CD4-positive, alpha-beta T cell (primary cell): Measurements from ENCODE around the gene ALPG. TPM values are rescaled to one million over a fixed set of nuclear protein-coding genes. Genes with fewer than 3 reads are reported as not detected.
"Not testable (repeated sequence)": the region's sequence is repeated elsewhere in the genome, so short reads cannot be mapped to it uniquely, and the experiment has no call there.

ENCODE experiments used
- ATAC-seq: fragments of 200-7000 bp; cut with Tn5 transposase; one replicate; pipeline ENCODE4 v1.10.0; 2022; ENCODE audit warnings: mild to moderate bottlenecking; ENCODE audit not compliant: poor library complexity
- CTCF ChIA-PET: fragments of 350-600 bp; sonication (Branson Sonifier 250); formaldehyde crosslinking; loops from one replicate; lab custom pipeline; 2021; ENCODE audit warnings: antibody characterized with exemption, inconsistent platforms; lab: Charles Lee
- POLR2A ChIA-PET: fragments of 350-600 bp; sonication (Branson Sonifier 250); formaldehyde crosslinking; loops from one replicate; lab custom pipeline; 2021; ENCODE audit warnings: antibody characterized with exemption, inconsistent platforms; lab: Charles Lee
- DNase-seq, 14 experiments: peaks; one replicate each; pipeline ENCODE4 v3.0.0-alpha.2; 2013 to 2020; ENCODE audit warnings: mixed read lengths in 2 of 14
- H3K27ac ChIP-seq, 2 donors: one replicate each; pipeline versions ENCODE4 v1.5.1 to v1.7.0; 2013; ENCODE audit warnings: low read length in 2 of 2, low read depth in 1 of 2, mild to moderate bottlenecking in 1 of 2
- H3K27me3 ChIP-seq, 2 experiments: 1 replicate in 1 of 2; 2 replicates in 1 of 2; pipeline versions ENCODE4 v1.6.1 to v1.7.0; 2013; ENCODE audit warnings: low read length in 2 of 2, control low read depth in 1 of 2, mild to moderate bottlenecking in 1 of 2, moderate library complexity in 1 of 2; ENCODE audit not compliant: insufficient read depth in 2 of 2, control insufficient read depth in 1 of 2
- H3K36me3 ChIP-seq: one replicate; pipeline ENCODE4 v1.6.1; 2013; ENCODE audit warnings: low read length, control low read depth; ENCODE audit not compliant: insufficient read depth
- H3K4me1 ChIP-seq: one replicate; pipeline ENCODE4 v1.6.1; 2013; ENCODE audit warnings: low read length, control low read depth; ENCODE audit not compliant: insufficient read depth
- H3K4me3 ChIP-seq: one replicate; pipeline ENCODE4 v1.5.1; 2013; ENCODE audit warnings: mild to moderate bottlenecking, low read length, moderate library complexity
- H3K9me3 ChIP-seq, 2 experiments: 1 replicate in 1 of 2; 2 replicates in 1 of 2; pipeline versions ENCODE4 v1.6.1 to v1.7.0; 2013; ENCODE audit warnings: low read length in 2 of 2, mild to moderate bottlenecking in 2 of 2, control low read depth in 1 of 2, moderate library complexity in 1 of 2; ENCODE audit not compliant: control insufficient read depth in 1 of 2, insufficient read depth in 1 of 2
- H3K27ac Mint-ChIP-seq: one replicate; pipeline ENCODE4 v1.8.0; 2020; ENCODE audit warnings: mixed read lengths
- H3K27me3 Mint-ChIP-seq: one replicate; pipeline ENCODE4 v1.8.0; 2021; ENCODE audit warnings: mixed read lengths
- H3K36me3 Mint-ChIP-seq: one replicate; pipeline ENCODE4 v1.8.0; 2021; ENCODE audit warnings: low read depth, mixed read lengths
- H3K4me1 Mint-ChIP-seq: one replicate; pipeline ENCODE4 v1.8.0; 2021; ENCODE audit warnings: low read depth, mixed read lengths
- H3K4me3 Mint-ChIP-seq: one replicate; pipeline ENCODE4 v1.8.0; 2020; ENCODE audit warnings: mild to moderate bottlenecking, mixed read lengths
- H3K9me3 Mint-ChIP-seq: one replicate; pipeline ENCODE4 v1.8.0; 2020; ENCODE audit warnings: mixed read lengths
- intact Hi-C, 2 experiments: fragments of 100-400 bp; cut with DNase I in 1 of 2; cut with micrococcal nuclease in 1 of 2; formaldehyde crosslinking; loops; one replicate each; pipeline versions ENCODE4 v1.15.1 to v1.9.0; 2023 to 2025; cut with DNase I, micrococcal nuclease
- total RNA-seq, 174 experiments: library from RNA in 2 of 174; stranded (reverse) in 2 of 174; gene quantifications; one replicate each; pipeline ENCODE4 v1.2.3 and lab custom pipeline; 2021 to 2026
- TF ChIP-seq, protein P1 (sequence below): fragments of 200-600 bp; IDR thresholded peaks from one replicate; pipeline ENCODE4 v1.8.0; 2022; ENCODE audit warnings: antibody characterized with exemption, mild to moderate bottlenecking

ALPG gene
- total RNA-seq, 2 experiments from 2014 or later: not detected

DNA sequence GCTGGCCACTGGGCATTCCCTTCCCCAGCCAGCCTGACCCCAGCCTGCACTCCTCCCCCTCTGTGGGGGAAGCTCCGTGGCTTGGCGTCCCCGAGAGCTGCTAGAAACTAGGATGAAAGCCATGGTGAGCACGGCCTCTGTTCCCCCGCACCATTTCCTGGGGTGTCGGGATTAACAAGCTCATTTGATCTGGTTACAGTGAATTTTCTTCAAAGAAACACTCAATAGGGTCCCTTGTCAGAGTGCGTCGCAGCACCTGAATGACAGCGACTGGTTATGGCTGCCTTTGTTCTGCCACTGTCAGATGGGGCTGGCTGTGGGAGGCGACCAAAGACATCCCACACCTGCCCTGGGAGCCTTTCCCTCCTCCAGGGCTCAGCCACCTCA is 41.7 kb downstream of the ALPG start:
- Mint-ChIP-seq H3K4me3 (no peak overlapping the region), H3K27ac (no peak overlapping the region), H3K27me3 (no peaks in the 10 kb centered on the region), H3K9me3 (no peaks in the 10 kb centered on the region), H3K36me3 (no peaks in the 10 kb centered on the region), H3K4me1 (no peaks in the 10 kb centered on the region)
- intact Hi-C loops: loop anchor here in 1 of 2 experiments (10.0 kb wide), 1 partner anchor 113 kb away; no protein-coding TSS in a partner anchor
- DNase-seq: no peak
- H3K9me3 ChIP-seq: no peaks in the 10 kb centered on the region
- no peaks in the 10 kb centered on the region for H3K4me1 ChIP-seq
- H3K27ac ChIP-seq: no peak overlapping the region
- CTCF ChIA-PET: no interaction called here
- H3K4me3 ChIP-seq: no peak overlapping the region
- POLR2A ChIA-PET: no interaction called here
- ATAC-seq: no peak
- no peaks in the 10 kb centered on the region for H3K36me3 ChIP-seq
- TF ChIP-seq, protein P1, sequence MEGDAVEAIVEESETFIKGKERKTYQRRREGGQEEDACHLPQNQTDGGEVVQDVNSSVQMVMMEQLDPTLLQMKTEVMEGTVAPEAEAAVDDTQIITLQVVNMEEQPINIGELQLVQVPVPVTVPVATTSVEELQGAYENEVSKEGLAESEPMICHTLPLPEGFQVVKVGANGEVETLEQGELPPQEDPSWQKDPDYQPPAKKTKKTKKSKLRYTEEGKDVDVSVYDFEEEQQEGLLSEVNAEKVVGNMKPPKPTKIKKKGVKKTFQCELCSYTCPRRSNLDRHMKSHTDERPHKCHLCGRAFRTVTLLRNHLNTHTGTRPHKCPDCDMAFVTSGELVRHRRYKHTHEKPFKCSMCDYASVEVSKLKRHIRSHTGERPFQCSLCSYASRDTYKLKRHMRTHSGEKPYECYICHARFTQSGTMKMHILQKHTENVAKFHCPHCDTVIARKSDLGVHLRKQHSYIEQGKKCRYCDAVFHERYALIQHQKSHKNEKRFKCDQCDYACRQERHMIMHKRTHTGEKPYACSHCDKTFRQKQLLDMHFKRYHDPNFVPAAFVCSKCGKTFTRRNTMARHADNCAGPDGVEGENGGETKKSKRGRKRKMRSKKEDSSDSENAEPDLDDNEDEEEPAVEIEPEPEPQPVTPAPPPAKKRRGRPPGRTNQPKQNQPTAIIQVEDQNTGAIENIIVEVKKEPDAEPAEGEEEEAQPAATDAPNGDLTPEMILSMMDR: no peak
- H3K27me3 ChIP-seq: no peaks in the 10 kb centered on the region

DNA sequence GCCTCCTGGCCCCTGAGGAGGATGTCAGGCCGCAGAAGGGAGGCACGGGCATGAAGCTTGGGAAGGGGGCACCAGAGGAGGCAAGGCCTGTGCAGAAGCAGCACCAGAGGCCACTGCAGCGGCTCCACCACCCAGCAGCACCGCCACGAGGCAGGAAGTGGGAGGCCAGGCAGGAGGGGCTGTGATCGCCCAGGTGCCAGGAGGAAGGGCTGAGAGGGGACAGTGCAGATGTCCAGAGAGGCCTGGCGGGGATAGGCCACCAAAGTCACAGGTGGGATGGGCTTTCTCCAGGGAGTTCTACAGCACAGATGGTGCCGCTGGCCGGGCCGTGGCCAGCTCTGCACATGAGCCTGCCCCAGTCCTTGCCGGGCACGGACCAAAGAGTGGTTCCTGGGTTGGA is 43.3 kb downstream of the ALPG start:
- Histone ChIP-seq H3K4me3 (no peak overlapping the region), H3K9me3 (no peaks in the 10 kb centered on the region), H3K36me3 (no peaks in the 10 kb centered on the region), H3K4me1 (no peaks in the 10 kb centered on the region), H3K27ac (no peak overlapping the region), H3K27me3 (no peaks in the 10 kb centered on the region)
- Mint-ChIP-seq H3K36me3 (no peaks in the 10 kb centered on the region), H3K9me3 (no peaks in the 10 kb centered on the region), H3K27me3 (no peaks in the 10 kb centered on the region), H3K4me1 (no peaks in the 10 kb centered on the region), H3K4me3 (no peak overlapping the region), H3K27ac (no peak overlapping the region)
- TF ChIP-seq, protein P1: no peak
- intact Hi-C loops: loop anchor here in 1 of 2 experiments (10.0 kb wide), 1 partner anchor 115 kb away; no protein-coding TSS in a partner anchor
- CTCF ChIA-PET: no interaction called here
- POLR2A ChIA-PET: no interaction called here
- DNase-seq (no peak), ATAC-seq (no peak)

DNA sequence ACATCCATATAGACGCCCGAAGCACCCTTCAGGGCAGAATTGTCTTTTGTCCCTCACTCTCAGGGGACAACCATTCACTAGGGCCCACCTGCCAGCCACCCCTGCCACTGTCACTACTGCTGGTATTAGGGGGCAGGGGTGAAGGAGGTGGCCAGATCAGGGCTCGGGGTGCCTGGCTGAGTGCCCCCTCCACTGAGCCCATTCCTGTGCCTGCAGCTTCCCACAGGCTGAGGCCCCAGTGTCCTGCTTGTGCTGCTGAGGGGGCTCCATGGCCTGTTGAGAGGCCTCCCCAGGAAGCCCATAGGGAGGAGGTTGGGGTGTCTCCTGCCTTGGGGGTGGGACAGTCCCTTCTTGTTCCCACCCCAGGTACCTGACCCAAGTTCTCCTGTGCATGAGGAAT is 45.0 kb downstream of the ALPG start:
- CTCF ChIA-PET, POLR2A ChIA-PET, H3K4me1 Mint-ChIP-seq: not testable (repeated sequence)

DNA sequence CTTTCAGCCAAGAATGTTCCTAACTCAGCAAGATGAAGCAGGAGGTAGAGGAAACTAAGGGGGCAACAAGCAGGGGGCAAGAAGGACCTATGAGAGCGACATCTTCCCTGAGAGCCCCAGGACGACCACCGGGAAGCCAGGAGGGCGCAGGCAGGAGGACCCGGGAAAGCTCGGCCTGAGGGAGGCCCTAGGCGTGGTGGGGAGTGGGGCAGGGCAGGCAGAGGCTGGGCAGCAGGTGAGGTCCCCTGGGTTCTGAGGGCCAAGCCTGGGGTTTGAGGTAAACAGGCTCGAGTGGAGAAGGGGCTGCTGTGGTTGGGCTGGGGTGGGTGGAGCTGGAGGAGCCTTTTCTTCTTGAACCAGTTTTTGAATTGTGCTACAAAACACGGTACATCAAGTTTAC is 48.0 kb downstream of the ALPG start:
- no peaks in the 10 kb centered on the region for H3K9me3 ChIP-seq
- ChIA-PET POLR2A (no interaction called here), CTCF (no interaction called here)
- H3K4me3 ChIP-seq: no peak overlapping the region
- Mint-ChIP-seq H3K36me3 (no peaks in the 10 kb centered on the region), H3K4me1 (no peaks in the 10 kb centered on the region), H3K9me3 (no peaks in the 10 kb centered on the region), H3K4me3 (no peak overlapping the region), H3K27ac (no peak overlapping the region), H3K27me3 (peaks cover 7% of the 10 kb centered on the region)
- TF ChIP-seq, protein P1: no peak
- H3K27ac ChIP-seq: no peak overlapping the region
- no peaks in the 10 kb centered on the region for H3K36me3 ChIP-seq
- peaks cover 0 to 4% of the 10 kb centered on the region in 2 experiments for H3K27me3 ChIP-seq
- intact Hi-C loops: no loop called here
- no peaks in the 10 kb centered on the region for H3K4me1 ChIP-seq
- no peak for DNase-seq
- no peak for ATAC-seq

More for the DNA sequence above, 45.0 kb downstream of the ALPG start:
- H3K4me3 ChIP-seq, H3K4me1 ChIP-seq, H3K9me3 Mint-ChIP-seq, H3K27ac Mint-ChIP-seq, H3K9me3 ChIP-seq, H3K4me3 Mint-ChIP-seq, H3K36me3 ChIP-seq, DNase-seq, intact Hi-C loops, H3K27me3 Mint-ChIP-seq, ATAC-seq, H3K27me3 ChIP-seq, H3K36me3 Mint-ChIP-seq, H3K27ac ChIP-seq: not testable (repeated sequence)
